GM12873 (cell line): ENCODE results near the gene SLC17A1.

Source experiments
- TF ChIP-seq, protein P1 (sequence below): IDR thresholded peaks from 2 replicates; pipeline ENCODE4 v1.5.1; 2012; ENCODE audit warnings: low read depth, mild to moderate bottlenecking, moderate library complexity, low read length, control low read depth; ENCODE audit not compliant: insufficient read depth; ENCODE audit errors: missing control alignments

SLC17A1 gene

DNA sequence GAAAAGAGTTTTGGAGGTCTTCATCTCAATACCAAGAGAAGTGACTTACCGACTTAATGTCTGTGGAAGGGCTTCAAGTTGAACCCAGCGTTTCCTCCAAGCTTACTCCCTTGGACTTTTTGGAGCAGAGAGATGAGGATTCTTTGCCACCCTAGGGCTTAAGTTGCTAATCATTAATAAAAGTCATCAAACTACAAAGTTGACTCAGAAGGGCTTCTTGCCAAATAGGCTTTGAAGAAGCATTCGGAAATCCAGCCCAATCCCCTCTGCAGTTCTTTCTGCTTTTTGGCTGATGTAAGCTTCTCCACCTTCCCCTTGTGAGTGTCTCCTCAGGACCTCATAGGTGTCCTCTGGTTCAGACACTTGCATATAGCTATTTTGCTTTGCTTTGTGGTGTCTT, 42.3 kb upstream of the SLC17A1 start, which contains the start of gene SLC17A3:
SLC17A3 (minus strand) TSS at position 126 of the 400 bp plus-strand sequence. CDS start 5,856 bp downstream, outside the sequence.
- TF ChIP-seq, protein P1, sequence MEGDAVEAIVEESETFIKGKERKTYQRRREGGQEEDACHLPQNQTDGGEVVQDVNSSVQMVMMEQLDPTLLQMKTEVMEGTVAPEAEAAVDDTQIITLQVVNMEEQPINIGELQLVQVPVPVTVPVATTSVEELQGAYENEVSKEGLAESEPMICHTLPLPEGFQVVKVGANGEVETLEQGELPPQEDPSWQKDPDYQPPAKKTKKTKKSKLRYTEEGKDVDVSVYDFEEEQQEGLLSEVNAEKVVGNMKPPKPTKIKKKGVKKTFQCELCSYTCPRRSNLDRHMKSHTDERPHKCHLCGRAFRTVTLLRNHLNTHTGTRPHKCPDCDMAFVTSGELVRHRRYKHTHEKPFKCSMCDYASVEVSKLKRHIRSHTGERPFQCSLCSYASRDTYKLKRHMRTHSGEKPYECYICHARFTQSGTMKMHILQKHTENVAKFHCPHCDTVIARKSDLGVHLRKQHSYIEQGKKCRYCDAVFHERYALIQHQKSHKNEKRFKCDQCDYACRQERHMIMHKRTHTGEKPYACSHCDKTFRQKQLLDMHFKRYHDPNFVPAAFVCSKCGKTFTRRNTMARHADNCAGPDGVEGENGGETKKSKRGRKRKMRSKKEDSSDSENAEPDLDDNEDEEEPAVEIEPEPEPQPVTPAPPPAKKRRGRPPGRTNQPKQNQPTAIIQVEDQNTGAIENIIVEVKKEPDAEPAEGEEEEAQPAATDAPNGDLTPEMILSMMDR = no peak

DNA sequence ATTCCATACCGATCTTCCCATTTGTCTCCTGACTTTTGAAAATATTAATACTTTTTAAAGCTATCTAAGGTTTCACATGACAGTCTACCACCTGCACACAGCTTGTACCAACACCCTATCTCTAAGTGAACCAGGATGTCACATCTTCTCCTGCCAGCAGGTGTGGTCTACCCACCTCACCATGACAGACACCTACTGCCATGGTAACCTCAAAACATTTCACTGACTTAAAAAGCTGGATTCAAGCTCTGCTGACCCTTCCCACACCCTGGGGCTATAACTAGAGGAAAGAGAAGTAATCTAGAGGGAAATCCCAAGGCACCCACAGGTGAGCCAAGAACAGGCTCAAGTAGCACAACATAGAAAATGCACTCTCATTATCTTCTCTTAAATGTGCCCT, 41.0 kb upstream of the SLC17A1 start:
- TF ChIP-seq, protein P1 = no peak

DNA sequence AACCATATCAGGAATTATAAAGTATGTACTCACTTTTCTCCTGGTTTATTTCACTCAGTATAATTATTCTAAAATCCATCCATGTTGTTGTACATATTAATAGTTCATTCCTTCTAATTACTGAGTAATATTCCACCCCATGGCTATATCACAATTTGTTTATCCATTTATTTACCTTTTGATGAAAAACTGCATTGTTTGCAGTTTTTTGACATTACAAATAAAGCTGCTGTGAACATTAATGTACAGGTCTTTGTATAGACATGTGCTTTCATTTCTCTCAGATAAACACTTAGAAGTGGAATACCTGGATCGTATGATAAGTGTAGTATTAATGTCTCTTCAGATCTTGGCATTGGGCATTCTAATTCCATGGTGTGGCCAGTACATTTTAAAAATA, 38.0 kb upstream of the SLC17A1 start:
- TF ChIP-seq, protein P1 = no peak

DNA sequence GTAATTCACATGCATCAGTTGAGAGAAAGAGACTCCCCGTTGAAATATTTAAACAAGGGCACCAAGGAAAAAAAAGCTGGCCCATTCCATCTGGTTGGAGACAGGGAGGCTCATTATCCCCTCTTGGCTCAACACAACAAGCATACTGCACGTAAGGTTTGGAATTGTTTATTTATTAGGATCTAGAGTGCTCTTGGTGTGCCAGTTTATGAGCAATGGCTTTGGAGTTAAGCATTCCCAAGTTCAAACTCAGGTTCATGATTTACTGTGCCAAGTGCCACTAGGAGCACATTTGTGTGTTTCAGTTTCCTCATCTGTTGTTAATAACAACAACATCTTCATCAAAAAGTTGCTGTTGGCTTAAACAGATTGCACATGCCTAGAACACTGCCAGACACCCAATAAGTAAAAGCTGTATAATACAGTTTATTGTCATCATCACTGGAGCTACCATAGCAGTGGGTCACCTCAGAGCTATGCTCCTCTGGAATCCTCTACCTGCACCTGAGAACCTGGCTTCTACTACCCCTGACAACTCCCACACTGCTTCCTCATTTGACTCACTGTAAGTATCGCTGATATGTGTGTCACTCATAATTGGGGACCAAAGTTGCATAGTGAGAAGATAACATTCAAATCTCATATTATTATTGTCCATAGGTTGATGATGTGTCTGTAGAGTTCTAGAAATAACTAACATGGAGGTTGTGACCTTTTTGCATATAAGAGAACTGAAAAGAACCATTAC, 36.8 kb upstream of the SLC17A1 start:
- TF ChIP-seq, protein P1 = no peak

DNA sequence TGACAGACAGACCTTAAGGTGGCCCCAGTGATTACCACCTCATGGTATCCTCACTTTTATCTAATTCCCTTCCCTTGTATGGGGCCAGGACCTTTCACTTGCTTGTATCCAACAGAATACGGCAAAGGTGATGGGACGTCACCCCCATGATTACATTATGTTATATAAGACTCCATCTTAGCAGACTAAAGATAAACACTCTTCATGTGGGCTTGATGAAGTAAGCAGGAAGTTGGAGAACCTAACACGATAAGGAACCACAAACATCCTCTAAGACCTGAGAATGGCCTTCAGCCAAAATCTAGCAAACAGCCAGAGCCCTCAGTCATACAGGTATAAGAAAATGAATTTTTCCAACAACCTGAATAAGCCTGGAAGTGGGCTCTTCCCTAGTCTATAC, 34.2 kb upstream of the SLC17A1 start:
- TF ChIP-seq, protein P1 = no peak

DNA sequence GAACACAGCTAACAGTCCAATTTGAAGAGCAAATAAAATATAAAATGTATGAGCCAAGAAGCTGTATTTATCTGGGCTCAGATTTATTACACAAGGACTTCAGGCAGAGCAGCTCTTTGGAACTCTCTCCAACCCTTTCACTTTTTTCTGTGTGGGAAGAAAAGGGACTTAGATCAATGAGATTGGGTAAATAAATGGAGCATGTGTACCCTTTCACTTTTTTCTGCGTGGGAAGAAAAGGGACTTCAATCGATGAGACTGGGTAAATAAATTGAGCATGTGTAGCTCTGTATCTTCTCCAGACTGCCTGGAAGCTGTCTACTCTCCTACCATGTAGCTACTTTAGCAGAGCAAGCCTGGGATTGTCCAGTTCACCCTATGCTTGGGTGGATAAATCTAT, 31.5 kb upstream of the SLC17A1 start:
- TF ChIP-seq, protein P1 = no peak

DNA sequence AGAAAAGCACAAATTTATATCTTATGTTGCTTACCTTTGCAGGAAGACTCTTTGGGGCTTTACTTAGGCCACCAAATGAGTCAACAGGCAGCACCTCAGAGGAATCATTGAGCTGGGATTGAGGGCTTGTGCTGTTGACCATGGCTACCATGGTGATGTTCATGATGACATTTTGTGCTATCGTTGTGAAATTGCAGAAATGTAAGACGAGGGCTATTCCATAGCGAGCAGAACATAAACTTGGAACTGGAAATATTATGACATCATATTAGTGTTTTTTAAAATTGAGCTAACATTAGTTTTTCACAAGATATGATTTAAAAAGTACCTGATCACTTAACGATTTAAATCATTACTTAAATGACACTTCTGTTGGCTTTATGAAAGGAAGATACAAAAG, 30.3 kb upstream of the SLC17A1 start:
- TF ChIP-seq, protein P1 = no peak
